Breast epithelium (tissue), 4 donors: ENCODE data around the gene GPATCH8. TPM values are rescaled to one million over a fixed set of nuclear protein-coding genes. Genes with fewer than 3 reads are reported as not detected.

ENCODE experiments used
- DNase-seq, 2 donors: peaks; one replicate each; pipeline ENCODE4 v3.0.0-alpha.2; 2019; ENCODE audit warnings: low spot score in 2 of 2
- H3K27ac ChIP-seq, 2 donors: fragments of 200-600 bp; sonication (generic) in 1 of 2; one replicate each; pipeline ENCODE4 v1.5.1; 2016 to 2019; ENCODE audit warnings: mild to moderate bottlenecking in 1 of 2
- H3K27me3 ChIP-seq, 2 donors: fragments of 200-600 bp; sonication (generic) in 1 of 2; one replicate each; pipeline versions ENCODE4 v1.5.1 to v1.6.0; 2017 to 2019; ENCODE audit warnings: control low read depth in 1 of 2, mild to moderate bottlenecking in 1 of 2
- H3K36me3 ChIP-seq: fragments of 200-600 bp; one replicate; pipeline ENCODE4 v1.5.1; 2019
- H3K4me1 ChIP-seq, 2 donors: fragments of 200-600 bp; sonication (generic); one replicate each; pipeline ENCODE4 v1.5.1; 2016 to 2019; ENCODE audit warnings: control low read depth in 1 of 2
- H3K4me3 ChIP-seq, 3 donors: fragments of 200-600 bp; sonication (generic); 1 replicate in 2 of 3; 2 replicates in 1 of 3; pipeline ENCODE4 v1.5.1; 2016 to 2019; ENCODE audit warnings: mild to moderate bottlenecking in 3 of 3, moderate library complexity in 2 of 3
- H3K9me3 ChIP-seq, 2 donors: fragments of 200-600 bp; sonication (generic) in 1 of 2; one replicate each; pipeline ENCODE4 v1.5.1; 2016 to 2019; ENCODE audit warnings: control low read depth in 1 of 2
- CTCF ChIP-seq, 3 donors: fragments of 450-650 bp; IDR thresholded peaks; one replicate each; pipeline ENCODE4 v1.5.1; 2016 to 2017; ENCODE audit warnings: antibody characterized with exemption in 3 of 3, mild to moderate bottlenecking in 3 of 3, moderate library complexity in 3 of 3
- POLR2A ChIP-seq: fragments of 450-650 bp; IDR thresholded peaks from one replicate; pipeline ENCODE4 v1.6.1; 2016; ENCODE audit warnings: antibody characterized with exemption, mild to moderate bottlenecking, moderate library complexity
- POLR2AphosphoS5 ChIP-seq, 3 donors: sonication (generic); formaldehyde crosslinking; IDR thresholded peaks; one replicate each; pipeline ENCODE4 v1.6.1; 2017; ENCODE audit warnings: antibody characterized with exemption in 3 of 3
- intact Hi-C: fragments of 100-400 bp; cut with DNase I; formaldehyde crosslinking; loops from one replicate; pipeline ENCODE4 v1.15.1; 2023; ENCODE audit warnings: low total_unique reads
- total RNA-seq, 3 donors: library from RNA; depleted of rRNA; stranded (reverse); fragments of >200 nt; gene quantifications; one replicate each; pipeline ENCODE4 v1.1.0, GENCODE V29; 2016

The GPATCH8 gene
- total RNA-seq, 3 donors from 2014 or later = 36.8 to 62.5 (median 51.5) TPM

GRCh38 chr17:44438636-44439035 lies 64.6 kb downstream of the GPATCH8 start:
- no peaks in the 10 kb centered on the region for H3K27me3 ChIP-seq
- no peaks in the 10 kb centered on the region for H3K36me3 ChIP-seq
- no peak overlapping the region for H3K27ac ChIP-seq
- H3K4me1 ChIP-seq = no peaks in the 10 kb centered on the region
- no peak for DNase-seq
- intact Hi-C loops = no loop called here
- no peak overlapping the region for H3K4me3 ChIP-seq
- TF ChIP-seq POLR2A (no peak), CTCF (IDR thresholded peaks at IDR 0.05) (no peak), POLR2AphosphoS5 (IDR thresholded peaks at IDR 0.05) (no peak)
- H3K9me3 ChIP-seq = no peaks in the 10 kb centered on the region

- intact Hi-C loops = no loop called here
- H3K36me3 ChIP-seq = no peaks in the 10 kb centered on the region
Measured at GRCh38 chr17:44436336-44436735, 66.9 kb downstream of the GPATCH8 start.

GRCh38 chr17:44432254-44433157 lies 70.7 kb downstream of the GPATCH8 start:
- TF ChIP-seq CTCF (IDR thresholded peaks at IDR 0.05) (no peak), POLR2AphosphoS5 (IDR thresholded peaks at IDR 0.05) (no peak), POLR2A (no peak)
- no peaks in the 10 kb centered on the region for H3K27me3 ChIP-seq
- no peaks in the 10 kb centered on the region for H3K36me3 ChIP-seq
- H3K27ac ChIP-seq = no peak overlapping the region
- DNase-seq = no peak
- no peaks in the 10 kb centered on the region for H3K4me1 ChIP-seq
- no peak overlapping the region for H3K4me3 ChIP-seq
- intact Hi-C loops = no loop called here
- no peaks in the 10 kb centered on the region for H3K9me3 ChIP-seq

More at GRCh38 chr17:44436336-44436735, 66.9 kb downstream of the GPATCH8 start:
- Histone ChIP-seq H3K4me1 (no peaks in the 10 kb centered on the region), H3K4me3 (no peak overlapping the region), H3K27ac (no peak overlapping the region), H3K27me3 (no peaks in the 10 kb centered on the region), H3K9me3 (no peaks in the 10 kb centered on the region)
- TF ChIP-seq POLR2A (no peak), CTCF (IDR thresholded peaks at IDR 0.05) (no peak), POLR2AphosphoS5 (IDR thresholded peaks at IDR 0.05) (no peak)
- no peak for DNase-seq

- TF ChIP-seq POLR2A = no peak
- no peak for TF ChIP-seq CTCF (IDR thresholded peaks at IDR 0.05)
- TF ChIP-seq POLR2AphosphoS5 (IDR thresholded peaks at IDR 0.05) = no peak
- intact Hi-C loops = no loop called here
- H3K9me3 ChIP-seq = no peaks in the 10 kb centered on the region
- H3K36me3 ChIP-seq = no peaks in the 10 kb centered on the region
- no peaks in the 10 kb centered on the region for H3K4me1 ChIP-seq
- no peak overlapping the region for H3K27ac ChIP-seq
- H3K4me3 ChIP-seq = no peak overlapping the region
- DNase-seq = no peak
- no peaks in the 10 kb centered on the region for H3K27me3 ChIP-seq
Measured at GRCh38 chr17:44424828-44425461, 78.3 kb downstream of the GPATCH8 start.

- Histone ChIP-seq H3K27me3 (no peaks in the 10 kb centered on the region), H3K9me3 (no peaks in the 10 kb centered on the region), H3K4me1 (no peaks in the 10 kb centered on the region), H3K27ac (no peak overlapping the region), H3K4me3 (no peak overlapping the region), H3K36me3 (no peaks in the 10 kb centered on the region)
- DNase-seq = no peak
- no peak for TF ChIP-seq POLR2A
- TF ChIP-seq POLR2AphosphoS5 (IDR thresholded peaks at IDR 0.05) = no peak
- TF ChIP-seq CTCF (IDR thresholded peaks at IDR 0.05) = no peak
- intact Hi-C loops = no loop called here
Measured at GRCh38 chr17:44417553-44417952, 85.7 kb downstream of the GPATCH8 start.
